CD4-positive, alpha-beta T cell treated with Interleukin-6 at 100 ng/mL for 8 hours (primary cell): Measurements from ENCODE around the gene PRKG2.

Experiments used
- DNase-seq: peaks from one replicate; pipeline ENCODE4 v3.0.0-alpha.2; 2020; ENCODE audit warnings: mixed read lengths, low spot score

The PRKG2 gene

GRCh38 chr4:81038636-81039350 lies 176.2 kb downstream of the PRKG2 start:
- no peak for DNase-seq
